Ovary (tissue), 9 donors: ENCODE measurements around the gene XPO6. TPM values are rescaled to one million over a fixed set of nuclear protein-coding genes. Genes with fewer than 3 reads are reported as not detected.

ENCODE experiments used
- DNase-seq, 5 donors: peaks; one replicate each; pipeline ENCODE4 v3.0.0-alpha.2; 2019 to 2020
- H3K27ac ChIP-seq, 2 donors: fragments of 200-600 bp; one replicate each; pipeline versions ENCODE4 v1.5.1 to v1.8.0; 2019 to 2022
- H3K27me3 ChIP-seq: fragments of 200-600 bp; one replicate; pipeline ENCODE4 v1.8.0; 2022
- H3K36me3 ChIP-seq: fragments of 200-600 bp; sonication (generic); one replicate; pipeline ENCODE4 v1.5.1; 2019
- H3K4me1 ChIP-seq: one replicate; pipeline ENCODE4 v1.8.1; 2013; ENCODE audit warnings: mild to moderate bottlenecking, moderate library complexity; ENCODE audit not compliant: insufficient read depth
- H3K4me3 ChIP-seq: fragments of 200-600 bp; sonication (generic); one replicate; pipeline ENCODE4 v1.5.1; 2017
- H3K9me3 ChIP-seq, 2 donors: fragments of 200-600 bp in 1 of 2; sonication (generic) in 1 of 2; one replicate each; pipeline versions ENCODE4 v1.5.1 to v1.8.1; 2013 to 2019; ENCODE audit warnings: mild to moderate bottlenecking in 1 of 2, moderate library complexity in 1 of 2
- CTCF ChIP-seq, 3 donors: fragments of 450-650 bp in 2 of 3; fragments of 200-600 bp in 1 of 3; IDR thresholded peaks; one replicate each; pipeline versions ENCODE4 v1.5.1 to v1.8.0; 2016 to 2022; ENCODE audit warnings: antibody characterized with exemption in 3 of 3, mild to moderate bottlenecking in 1 of 3
- EP300 ChIP-seq: sonication (generic); formaldehyde crosslinking; IDR thresholded peaks from one replicate; pipeline ENCODE4 v1.6.1; 2017; ENCODE audit warnings: antibody characterized with exemption
- POLR2A ChIP-seq: fragments of 450-650 bp; IDR thresholded peaks from one replicate; pipeline ENCODE4 v1.6.1; 2017; ENCODE audit warnings: antibody characterized with exemption, mild to moderate bottlenecking, moderate library complexity
- WGBS, 3 donors: extraction: QIAGEN DNeasy Blood & Tissue Kit in 1 of 3; methylation state at CpG; one replicate each; pipeline versions ENCODE4 v1.1.5 to v1.1.7; 2013 to 2017; 5-methylcytosine and 5-hydroxymethylcytosine counted together
- intact Hi-C, 4 donors: fragments of 100-400 bp; cut with DNase I; formaldehyde crosslinking; loops; one replicate each; pipeline versions ENCODE4 v1.11.0 to v1.15.1; 2022 to 2023
- polyA plus RNA-seq, 2 donors: library from polyadenylated mRNA; stranded (reverse); fragments of 200-250 nt in 1 of 2; fragments of 350-450 nt in 1 of 2; fragmentation: Illumina TruSeq in 1 of 2; extraction: RNeasy Lipid Tissue Mini Kit (QIAGEN cat#74804) in 1 of 2; gene quantifications; one replicate each; pipeline ENCODE4 v1.2.3, GENCODE V29; 2013 to 2014
- total RNA-seq, 7 donors: library from RNA; depleted of rRNA in 2 of 7; stranded (reverse); fragments of >200 nt in 2 of 7; fragmentation: NEBNext Ultra II Directional in 3 of 7; extraction: Animal tissue kit (Norgen Biotek cat#: 25700) in 3 of 7; gene quantifications; one replicate each; pipeline versions ENCODE4 v1.1.0 to v1.2.4, GENCODE V29; 2016 to 2023
- donor health status: DM: no; HTN: no; CAD: no; lungs with moderate emphysema.
- donor health status: DM: no; HTN: no; CAD: no.
- donor health status: Bipolar disorder and iron deficiency.
- donor health status: DM: yes; HTN: yes; CAD: no.
- donor health status: DM: no; HTN: no; CAD: no.
- donor health status: DM: yes; HTN: yes; CAD: no.

XPO6 gene
- total and polyA plus RNA-seq, 9 donors = 30.3 to 98.2 (median 65.0) TPM

GRCh38 chr16:28090646-28091377 is 121.0 kb downstream of the XPO6 start:
- TF ChIP-seq POLR2A = no peak
- TF ChIP-seq EP300 = no peak
- TF ChIP-seq CTCF (IDR thresholded peaks at IDR 0.05) = no peak
- H3K9me3 ChIP-seq = no peaks in the 10 kb centered on the region
- no peak overlapping the region for H3K4me3 ChIP-seq
- no peaks in the 10 kb centered on the region for H3K4me1 ChIP-seq
- no peak for DNase-seq
- H3K27me3 ChIP-seq = no peaks in the 10 kb centered on the region
- H3K27ac ChIP-seq = no peak overlapping the region
- intact Hi-C loops = no loop called here
- WGBS, 3 donors = 68 to 76% (median 73%) methylated on average over 19 of the region's 19 CpGs
- H3K36me3 ChIP-seq = no peaks in the 10 kb centered on the region

GRCh38 chr16:28089992-28090365 is 121.8 kb downstream of the XPO6 start:
- intact Hi-C loops = no loop called here
- H3K4me1 ChIP-seq = no peaks in the 10 kb centered on the region
- no peak for DNase-seq
- no peaks in the 10 kb centered on the region for H3K27me3 ChIP-seq
- WGBS, 3 donors = 76 to 80% (median 77%) methylated on average over 7 of the region's 7 CpGs
- H3K4me3 ChIP-seq = no peak overlapping the region
- H3K9me3 ChIP-seq = no peaks in the 10 kb centered on the region
- no peak for TF ChIP-seq CTCF (IDR thresholded peaks at IDR 0.05)
- H3K27ac ChIP-seq = no peak overlapping the region
- H3K36me3 ChIP-seq = no peaks in the 10 kb centered on the region

- intact Hi-C loops = no loop called here
- Histone ChIP-seq H3K9me3 (no peaks in the 10 kb centered on the region), H3K36me3 (no peaks in the 10 kb centered on the region), H3K4me3 (no peak overlapping the region), H3K27me3 (no peaks in the 10 kb centered on the region), H3K4me1 (no peaks in the 10 kb centered on the region), H3K27ac (no peak overlapping the region)
- WGBS, 3 donors = 85 to 92% (median 92%) methylated on average over 3 of the region's 3 CpGs
- no peak for TF ChIP-seq POLR2A
- no peak for TF ChIP-seq CTCF (IDR thresholded peaks at IDR 0.05)
- no peak for TF ChIP-seq EP300
- no peak for DNase-seq
Observed at GRCh38 chr16:28089205-28089991, 122.4 kb downstream of the XPO6 start.

- 82 to 85% (median 84%) methylated on average over 7 of the region's 7 CpGs for WGBS, 3 donors
- no peaks in the 10 kb centered on the region for H3K36me3 ChIP-seq
- no peak overlapping the region for H3K4me3 ChIP-seq
- DNase-seq = no peak
- no peak for TF ChIP-seq CTCF (IDR thresholded peaks at IDR 0.05)
- no peak for TF ChIP-seq EP300
- no peak for TF ChIP-seq POLR2A
- intact Hi-C loops = no loop called here
- no peaks in the 10 kb centered on the region for H3K4me1 ChIP-seq
- H3K9me3 ChIP-seq = no peaks in the 10 kb centered on the region
- H3K27me3 ChIP-seq = no peaks in the 10 kb centered on the region
- no peak overlapping the region for H3K27ac ChIP-seq
Observed at GRCh38 chr16:28087675-28088300, 124.0 kb downstream of the XPO6 start.
